HG02973 (cell line): ENCODE results near the gene PSMD13.

Experiments used
- ATAC-seq: cut with Tn5 transposase; IDR thresholded peaks from one replicate; pipeline ENCODE4 v1.9.1; 2021; ENCODE audit warnings: moderate library complexity; ENCODE audit not compliant: unreplicated experiment

Gene PSMD13

GRCh38 chr11:297586-298405 is 61.0 kb downstream of the PSMD13 start:
- no peak for ATAC-seq

DNA sequence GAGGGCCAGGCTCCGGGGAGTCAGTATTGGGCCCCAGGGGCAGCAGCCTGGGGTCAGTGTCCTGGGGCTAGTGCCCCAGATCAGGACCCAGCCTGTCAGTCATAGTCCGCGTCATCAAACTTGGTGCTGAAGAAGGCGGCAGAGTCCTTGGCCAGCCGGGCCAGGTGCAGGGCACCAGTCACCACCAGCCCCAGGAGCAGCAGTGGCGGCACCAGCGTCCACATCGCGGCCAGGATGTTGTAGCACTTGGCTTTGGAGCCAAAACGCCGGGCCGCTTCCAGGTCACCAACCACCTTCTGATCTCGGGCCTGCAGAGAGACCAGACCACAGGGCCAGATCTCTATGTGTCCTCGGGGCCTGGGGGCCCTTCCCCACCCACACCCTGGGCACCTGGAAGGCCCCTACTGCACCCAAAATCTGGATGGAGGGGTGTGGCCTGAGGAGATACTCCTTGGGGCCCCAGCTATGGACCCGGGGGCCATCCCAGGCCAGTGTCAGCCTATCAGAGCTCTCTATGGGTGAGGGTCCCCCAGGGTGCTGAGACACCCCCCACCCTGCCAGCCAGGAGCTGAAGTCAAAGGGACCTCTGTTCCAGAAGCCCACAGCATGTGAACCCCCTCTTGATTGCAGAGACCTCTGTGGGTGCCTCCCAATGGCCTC is 61.8 kb downstream of the PSMD13 start:
- no peak for ATAC-seq

DNA sequence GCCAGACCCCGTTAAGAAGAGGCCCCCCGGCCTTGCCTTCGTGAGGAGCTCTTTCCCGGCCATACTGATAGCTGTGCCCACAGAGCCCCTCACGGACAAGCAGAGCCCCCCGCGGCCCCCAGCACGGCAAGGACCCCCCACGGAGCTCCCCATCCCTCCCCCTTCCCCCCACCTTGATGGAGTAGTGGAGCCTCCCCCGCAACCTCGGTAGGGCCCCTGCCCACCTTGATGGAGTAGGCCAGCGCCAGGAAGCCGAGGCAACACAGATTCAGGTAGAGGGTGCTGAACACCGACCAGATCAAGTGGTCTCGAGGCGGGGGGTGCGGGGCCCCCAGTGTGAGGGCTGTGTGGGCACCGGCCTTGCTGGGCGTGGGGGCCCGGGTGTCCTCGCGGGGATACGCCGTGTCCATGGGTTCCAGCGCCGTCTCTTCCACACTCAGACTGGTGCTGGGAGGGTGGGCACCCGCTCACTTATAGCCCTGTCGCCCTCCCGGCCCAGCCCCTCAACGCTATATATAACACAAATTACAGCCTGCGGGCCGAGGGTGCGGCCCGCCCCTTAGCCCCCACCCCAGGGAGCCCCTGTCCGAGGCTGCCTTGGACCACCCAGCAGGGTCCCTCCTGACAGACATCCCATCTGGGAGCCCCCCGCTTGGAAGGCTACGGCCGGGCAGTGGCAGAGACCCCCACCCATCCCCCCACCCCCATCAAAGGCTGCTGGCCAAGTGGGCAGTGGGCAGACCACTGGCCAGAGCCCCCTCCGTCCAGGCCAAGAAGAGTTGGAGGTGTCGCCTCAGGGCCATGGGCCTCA is 62.5 kb downstream of the PSMD13 start, which contains the start of gene IFITM5:
TSS of gene IFITM5 (minus strand) at position 446 of the 811 bp plus-strand sequence. CDS start at position 410, 36 bp downstream.
- no peak for ATAC-seq

GRCh38 chr11:299951-300735 is 63.4 kb downstream of the PSMD13 start:
- ATAC-seq = no peak
